ENCODE measurements around the gene SHROOM4.

The SHROOM4 gene

DNA sequence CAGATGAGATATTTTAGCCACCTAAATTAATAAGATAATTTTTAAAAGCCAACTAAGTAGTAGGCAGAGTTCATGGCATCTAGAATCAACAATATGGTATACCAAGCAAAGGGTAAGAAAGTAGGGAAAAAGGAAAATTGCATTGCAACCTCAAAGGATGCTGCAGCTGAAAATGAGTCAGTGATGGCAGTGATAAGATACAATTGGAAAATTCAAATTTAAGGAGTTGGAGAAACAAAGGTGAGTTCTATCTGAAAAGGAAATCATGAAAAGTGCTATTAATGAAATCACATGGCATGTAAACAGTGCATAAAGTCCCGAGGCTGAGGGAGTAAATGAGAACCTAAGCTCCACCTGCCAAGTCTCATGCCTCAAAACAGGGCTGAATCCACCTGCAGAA is 33.9 kb downstream of the SHROOM4 start:
- DNase-seq (ENCODE audit: low read depth in 2 of 2): no peak

DNA sequence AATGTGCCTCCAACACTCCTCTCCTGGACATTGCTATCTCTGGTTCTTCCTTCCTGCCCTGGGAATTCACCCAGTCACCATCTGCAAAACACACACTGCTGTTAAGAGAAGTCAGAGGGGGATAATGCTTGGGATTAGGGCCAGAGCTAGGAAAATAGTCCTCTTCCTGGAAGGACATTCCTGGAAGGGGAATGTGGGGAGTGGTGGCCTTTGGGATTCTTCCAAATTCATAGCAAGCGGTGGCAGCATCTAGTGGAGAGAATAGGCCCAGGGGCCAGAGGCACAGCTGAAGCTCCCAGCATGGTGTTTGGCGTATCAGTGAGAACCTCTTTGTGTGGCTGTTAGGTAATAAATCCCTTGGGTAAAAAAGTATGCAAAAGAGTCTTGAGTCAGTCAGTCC is 34.3 kb downstream of the SHROOM4 start:
- DNase-seq (ENCODE audit: low read depth in 2 of 2): no peak

DNA sequence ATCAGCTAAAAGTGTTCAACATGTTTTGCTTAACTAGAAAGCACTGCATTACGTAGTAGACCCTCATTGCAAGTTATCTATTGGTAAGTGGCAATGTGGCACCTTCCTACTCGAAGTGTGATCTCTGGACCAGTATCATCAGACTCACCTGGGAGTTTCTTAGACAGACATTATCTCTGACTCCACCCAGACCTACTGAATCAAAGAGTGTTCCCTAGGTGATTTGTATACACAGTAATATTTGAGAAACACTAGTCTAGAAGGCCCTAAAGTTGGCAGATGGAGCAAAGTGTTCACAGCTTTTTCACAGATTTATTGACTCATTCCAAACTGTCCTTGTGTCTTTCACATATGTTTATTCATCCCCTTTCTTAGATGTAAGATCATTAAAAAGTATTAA is 35.7 kb downstream of the SHROOM4 start:
- DNase-seq (ENCODE audit: low read depth in 2 of 2): no peak

DNA sequence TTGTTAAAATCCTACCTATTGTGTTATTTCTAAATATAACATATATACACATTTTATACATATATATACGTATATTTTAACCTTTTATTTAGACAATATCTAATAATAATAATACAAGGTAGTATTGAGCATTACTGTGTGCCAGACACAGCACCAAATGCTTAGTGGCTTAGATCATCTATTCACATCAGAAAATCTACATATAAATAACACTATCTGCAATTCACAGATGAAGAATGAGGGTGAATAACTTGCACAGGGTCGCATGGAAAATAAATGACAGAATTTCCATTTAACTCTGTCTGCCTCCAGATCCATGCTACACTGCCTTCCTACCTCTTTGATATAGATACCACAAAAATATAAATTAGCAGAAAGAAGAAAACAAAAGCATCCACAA is 37.7 kb downstream of the SHROOM4 start:
- DNase-seq (ENCODE audit: low read depth in 2 of 2): no peak

DNA sequence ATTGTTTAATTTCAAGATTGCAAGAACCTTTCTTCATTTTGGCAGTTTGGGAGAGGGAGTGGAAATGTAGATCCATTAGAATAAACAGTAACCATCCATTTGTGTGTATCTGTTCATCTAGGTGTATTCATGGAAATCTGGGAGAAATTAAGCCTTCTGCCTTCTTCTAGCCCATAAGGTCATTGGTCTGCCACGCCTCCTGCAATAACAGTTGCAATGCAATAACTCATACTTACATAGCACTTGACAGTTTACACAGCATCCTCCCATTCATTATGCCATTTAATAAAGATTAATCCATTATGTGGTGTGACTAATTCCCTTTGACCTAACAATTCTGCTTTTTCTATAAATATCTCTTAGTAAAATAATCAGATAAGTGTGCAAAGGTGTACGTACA is 42.6 kb downstream of the SHROOM4 start:
- DNase-seq (ENCODE audit: low read depth in 2 of 2): no peak

DNA sequence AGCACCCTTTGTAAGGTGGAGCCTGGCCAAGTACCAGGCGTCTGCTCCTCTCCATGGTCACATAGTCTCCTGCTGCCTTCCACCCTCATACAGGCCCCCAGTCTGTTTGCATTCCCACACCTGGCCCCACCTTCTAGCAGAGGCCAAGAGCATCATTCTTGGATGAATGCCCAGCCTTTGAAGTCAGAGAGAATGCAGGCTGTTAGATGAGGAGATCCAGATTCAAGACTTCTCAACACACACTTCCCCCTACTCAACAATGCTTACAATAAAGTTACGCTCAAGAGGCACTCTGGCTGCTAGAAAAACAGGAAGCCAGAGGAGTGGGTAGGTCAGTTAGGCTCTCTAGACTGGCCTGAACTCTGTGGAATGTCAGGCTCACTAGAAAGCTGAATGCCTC is 43.3 kb downstream of the SHROOM4 start:
- no peak for DNase-seq (ENCODE audit: low read depth in 2 of 2)

DNA sequence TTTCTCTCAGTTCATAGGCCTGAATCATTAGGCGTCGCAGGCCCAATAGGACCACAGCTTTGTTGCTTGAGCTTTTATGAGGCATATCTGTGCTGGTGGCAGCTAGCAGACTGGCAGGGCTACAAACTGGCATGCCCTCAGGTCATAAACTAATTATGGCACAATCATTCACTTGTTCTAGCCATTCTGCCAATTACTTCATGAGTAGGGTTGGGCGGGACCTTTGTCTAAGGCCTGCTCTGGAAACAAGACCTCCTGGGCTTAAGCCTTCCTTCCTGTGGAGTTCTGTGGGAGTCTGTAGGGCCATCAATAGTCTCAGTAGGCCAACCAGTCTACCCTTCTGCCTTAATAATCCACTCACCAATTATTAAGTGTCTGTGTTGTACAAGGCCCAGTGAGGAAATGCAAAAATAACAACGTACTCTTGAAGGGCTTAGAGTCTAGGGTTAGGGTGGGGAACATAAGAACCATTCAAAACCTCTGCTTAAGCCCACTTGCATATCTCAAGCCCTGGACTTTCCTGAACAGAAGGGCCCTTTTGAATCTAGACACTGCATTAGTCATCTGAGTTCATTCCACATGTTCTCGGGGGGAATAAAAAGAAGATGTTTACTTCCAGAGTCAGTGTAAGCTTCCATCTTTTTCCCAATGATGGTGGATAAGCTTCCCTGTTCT is 44.5 kb downstream of the SHROOM4 start:
- DNase-seq (ENCODE audit: low read depth in 2 of 2): no peak

DNA sequence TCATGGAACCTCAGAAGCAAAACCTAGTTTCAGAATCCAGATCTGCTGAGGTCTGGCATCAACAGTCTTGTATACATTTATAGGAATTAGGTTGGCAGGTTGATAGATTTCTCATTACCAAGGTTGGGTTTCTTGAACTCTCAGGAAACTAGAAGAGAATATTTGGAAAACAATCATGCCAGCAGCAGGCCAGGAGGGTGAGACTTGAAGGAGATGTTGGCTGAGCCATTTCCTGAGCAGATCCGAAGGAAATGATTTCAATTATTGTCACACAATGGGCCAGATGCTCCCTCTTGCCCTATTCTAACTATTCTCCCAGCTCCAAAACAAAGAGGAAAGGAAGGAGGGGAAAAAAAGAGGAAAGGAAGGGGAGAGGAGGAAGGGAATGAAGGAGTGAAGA is 45.2 kb downstream of the SHROOM4 start:
- DNase-seq (ENCODE audit: low read depth in 2 of 2): no peak

DNA sequence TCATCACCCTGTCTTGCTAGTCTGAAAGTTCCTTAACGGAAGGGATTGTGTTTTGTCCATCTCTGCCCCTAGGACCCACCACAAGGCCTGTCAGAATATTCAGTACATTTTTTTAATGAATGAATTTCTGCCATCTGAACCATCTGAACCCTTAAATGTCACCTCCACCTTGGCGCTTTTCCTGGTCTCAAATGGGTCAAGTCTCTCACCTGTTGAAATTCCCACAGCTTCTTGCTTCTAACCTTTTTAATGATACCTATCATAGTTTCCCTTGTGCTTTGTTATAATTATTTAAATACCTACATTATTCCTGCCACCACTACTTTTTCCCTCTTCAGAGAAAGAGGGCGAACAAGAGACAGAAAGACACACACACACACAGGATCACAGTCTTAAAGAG is 48.0 kb downstream of the SHROOM4 start:
- no peak for DNase-seq (ENCODE audit: low read depth in 2 of 2)

DNA sequence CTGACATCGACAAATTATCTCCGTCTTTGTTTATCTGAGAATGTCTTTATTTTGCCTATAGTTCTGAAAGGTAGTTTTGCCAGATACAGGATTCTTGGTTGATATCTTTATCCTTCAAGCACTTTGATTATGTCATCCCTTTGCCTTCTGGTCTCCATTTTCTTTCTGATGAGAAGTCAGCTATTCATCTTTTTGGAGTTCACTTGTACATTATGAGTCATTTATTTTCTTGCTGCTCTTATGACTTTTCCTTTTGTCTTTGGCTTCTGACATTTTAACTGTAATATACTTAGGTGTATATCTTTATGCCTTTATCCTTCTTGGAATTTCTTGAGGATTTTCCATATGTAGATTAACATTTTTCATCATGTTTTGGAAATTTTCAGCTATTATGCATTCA is 51.4 kb downstream of the SHROOM4 start:
- DNase-seq (ENCODE audit: low read depth in 2 of 2): no peak

DNA sequence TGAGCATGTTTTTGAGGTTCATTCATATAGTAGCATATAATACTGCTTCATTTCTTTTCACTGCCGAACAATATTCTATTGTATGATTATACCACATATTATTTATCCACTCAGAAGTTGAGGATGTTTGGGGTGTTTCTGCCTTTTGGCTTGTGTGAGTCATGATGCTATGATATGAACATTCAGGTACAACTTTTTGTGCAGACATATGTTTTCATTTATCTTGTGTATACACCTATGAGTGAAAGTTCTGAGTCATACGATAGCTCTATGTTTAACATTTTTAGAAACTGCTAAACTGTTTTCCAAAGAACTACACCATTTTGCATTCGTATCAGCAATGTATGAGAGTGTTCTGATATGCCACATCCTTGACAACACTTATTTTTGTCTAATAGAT is 57.7 kb downstream of the SHROOM4 start:
- no peak for DNase-seq (ENCODE audit: low read depth in 2 of 2)

DNA sequence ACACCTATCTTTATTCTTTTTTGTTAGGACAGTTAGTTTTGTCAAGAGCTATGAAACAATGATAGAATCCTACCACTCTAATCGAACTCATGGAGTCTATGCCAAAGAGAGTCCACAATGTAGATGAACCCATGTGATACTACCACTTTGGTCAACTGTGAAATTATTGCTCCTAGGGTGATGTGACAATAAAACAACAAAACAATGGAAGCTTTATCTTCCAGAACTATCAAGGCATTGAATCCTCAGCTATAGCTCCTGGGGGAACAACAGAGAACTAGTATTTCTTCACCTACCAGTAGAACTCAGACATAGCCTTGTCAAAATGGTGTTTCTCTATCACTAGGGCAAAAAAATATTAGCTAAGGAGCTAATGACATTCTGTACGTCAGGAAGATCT is 62.9 kb downstream of the SHROOM4 start:
- DNase-seq (ENCODE audit: low read depth in 2 of 2): no peak

DNA sequence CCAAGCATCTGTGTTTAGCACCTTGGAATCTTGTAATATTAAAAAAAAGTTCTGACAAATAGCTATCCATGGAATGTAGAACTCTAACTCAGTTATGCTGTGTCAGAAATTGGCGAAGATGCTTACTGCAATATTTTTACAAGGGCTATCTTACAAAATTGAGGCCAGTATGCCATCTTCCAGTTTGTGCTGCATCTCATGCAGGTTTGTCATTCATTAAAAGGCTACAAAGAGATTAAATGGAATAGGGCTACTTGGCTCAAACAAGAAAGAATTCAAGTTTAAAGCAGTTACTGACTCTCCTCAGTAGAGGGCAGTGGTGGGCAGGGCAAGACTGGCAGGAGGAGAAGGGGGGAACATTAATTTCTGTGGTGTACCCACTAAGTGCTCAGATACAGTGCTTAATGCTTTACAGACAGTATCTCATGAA is 66.5 kb downstream of the SHROOM4 start:
- DNase-seq (ENCODE audit: low read depth in 2 of 2): no peak

DNA sequence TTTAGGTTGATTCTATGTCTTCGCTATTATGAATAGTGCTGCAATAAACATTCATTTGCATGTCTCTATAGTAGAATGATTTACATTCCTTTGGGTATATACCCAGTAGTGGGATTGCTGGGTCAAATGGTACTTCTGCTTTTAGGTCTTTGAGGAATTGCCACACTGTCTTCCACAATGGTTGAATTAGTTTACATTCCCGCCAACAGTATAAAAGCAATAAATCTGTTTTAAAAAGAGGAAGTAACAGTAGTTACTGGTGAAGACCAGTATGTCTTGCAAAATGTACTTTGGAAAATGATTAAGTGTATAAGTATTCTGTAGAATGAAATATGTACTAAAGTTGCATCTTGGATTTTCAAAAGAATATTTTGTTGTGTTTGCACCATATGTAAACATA is 77.3 kb downstream of the SHROOM4 start:
- DNase-seq (ENCODE audit: low read depth in 2 of 2): no peak

DNA sequence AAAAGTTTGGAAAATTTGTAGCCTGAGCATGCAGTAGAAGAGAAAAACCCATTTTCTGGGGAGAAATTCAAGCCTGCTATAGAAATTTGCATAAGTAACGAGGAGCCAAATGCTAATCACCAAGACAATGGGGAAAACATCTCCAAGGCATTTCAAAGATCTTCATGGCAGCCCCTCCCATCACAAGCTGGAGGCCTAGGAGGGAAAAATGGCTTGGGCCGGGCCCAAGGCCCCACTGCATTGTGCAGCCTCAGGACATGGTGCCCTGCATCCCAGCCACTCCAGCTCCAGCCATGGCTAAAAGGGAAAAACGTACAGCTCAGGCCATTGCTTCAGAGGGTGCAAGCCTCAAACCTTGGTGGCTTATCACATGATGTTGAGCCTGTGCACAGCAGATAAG is 87.7 kb downstream of the SHROOM4 start:
- DNase-seq (ENCODE audit: low read depth in 2 of 2): no peak

DNA sequence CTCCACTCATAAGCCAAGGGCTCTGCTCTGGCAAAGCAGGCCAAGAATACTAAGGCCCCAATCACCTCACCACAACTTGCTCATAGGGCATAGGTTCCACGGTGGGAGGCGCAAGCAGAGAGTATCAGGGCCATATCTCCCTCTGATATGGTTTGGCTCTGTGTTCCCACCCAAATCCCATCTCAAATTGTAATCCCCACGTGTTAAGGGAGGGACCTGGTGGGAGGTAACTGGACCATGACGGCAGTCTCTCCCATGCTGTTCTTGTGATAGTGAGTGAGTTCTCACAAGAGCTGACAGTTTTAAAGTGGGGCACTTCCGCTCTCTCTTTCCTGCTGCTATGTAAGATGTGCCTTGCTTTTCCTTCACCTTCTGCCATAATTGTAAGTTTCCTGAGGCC is 88.7 kb downstream of the SHROOM4 start:
- no peak for DNase-seq (ENCODE audit: low read depth in 2 of 2)

DNA sequence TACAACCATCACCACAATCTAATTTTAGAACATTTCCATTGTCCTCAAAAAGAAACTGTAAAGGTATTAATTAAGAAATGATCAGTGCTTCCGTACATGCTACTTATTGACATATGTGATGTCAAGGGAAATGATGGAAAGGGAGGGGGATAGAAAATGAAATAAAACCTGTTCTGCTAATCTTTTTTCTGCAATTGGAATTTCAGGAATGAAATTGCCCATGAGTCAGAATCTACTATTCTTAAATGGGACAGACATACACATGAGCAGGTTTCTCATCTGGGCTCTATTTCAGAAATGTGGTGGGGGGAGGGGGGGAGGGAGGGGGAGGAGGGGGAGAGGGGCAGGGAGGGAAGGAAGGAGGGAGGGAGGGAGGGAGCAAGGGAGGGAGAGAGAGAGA is 91.0 kb downstream of the SHROOM4 start:
- DNase-seq (ENCODE audit: low read depth in 2 of 2): no peak

DNA sequence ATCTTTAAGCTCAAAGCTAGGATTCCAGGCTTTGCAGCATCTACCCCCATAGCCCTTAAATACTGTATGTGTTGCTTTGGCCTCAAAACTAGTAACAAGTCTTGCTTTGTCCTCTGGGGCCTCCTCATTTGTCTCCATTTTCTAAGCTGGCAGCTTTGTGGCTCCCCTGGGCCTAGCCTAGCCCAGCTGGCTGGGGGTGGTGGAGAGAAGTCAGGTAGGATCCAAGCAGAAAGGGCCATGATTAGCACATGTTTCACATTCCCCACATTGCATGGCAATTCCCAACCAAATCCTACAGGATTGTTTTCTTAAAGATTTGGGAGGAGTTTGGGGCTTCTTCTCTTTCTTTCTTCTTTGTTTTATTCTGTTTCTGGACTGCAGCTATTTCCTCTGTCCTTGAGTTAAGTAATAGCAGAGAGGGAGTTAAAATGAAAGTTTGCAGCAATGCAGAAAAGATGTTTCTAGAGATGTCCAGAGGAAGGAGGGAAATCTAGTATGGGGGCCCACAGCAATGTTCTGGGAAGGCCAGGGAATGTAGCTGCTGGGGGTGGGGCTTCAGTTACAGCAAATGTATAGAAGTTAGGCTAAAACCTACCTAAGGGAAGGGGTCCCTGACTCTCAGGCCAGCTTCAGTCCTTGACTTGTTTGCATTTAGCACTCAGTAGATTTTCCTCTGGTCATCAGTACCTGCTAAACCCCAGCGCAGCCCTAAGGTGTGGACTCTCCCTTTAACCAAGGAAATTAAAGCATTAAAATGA is 92.1 kb downstream of the SHROOM4 start:
- DNase-seq (ENCODE audit: low read depth in 2 of 2): no peak

DNA sequence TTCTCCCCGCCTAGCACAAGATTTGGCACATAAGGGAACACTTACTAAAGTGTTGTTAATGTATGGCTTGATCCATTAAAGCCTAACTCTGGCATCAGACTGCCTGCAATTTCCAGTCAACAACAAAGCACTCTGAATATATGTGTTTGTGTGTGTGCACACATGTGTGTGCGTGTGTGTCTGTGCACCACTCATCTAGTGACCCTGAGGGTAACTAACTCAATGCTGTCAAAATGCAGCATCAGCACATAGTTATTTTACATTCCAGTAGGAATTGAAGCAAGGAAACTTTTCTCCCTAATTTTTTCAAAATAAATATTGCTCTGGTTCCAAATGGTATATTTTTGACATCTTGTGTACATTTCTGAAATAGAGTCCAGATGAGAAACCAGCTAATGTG is 94.4 kb downstream of the SHROOM4 start:
- no peak for DNase-seq (ENCODE audit: low read depth in 2 of 2)

DNA sequence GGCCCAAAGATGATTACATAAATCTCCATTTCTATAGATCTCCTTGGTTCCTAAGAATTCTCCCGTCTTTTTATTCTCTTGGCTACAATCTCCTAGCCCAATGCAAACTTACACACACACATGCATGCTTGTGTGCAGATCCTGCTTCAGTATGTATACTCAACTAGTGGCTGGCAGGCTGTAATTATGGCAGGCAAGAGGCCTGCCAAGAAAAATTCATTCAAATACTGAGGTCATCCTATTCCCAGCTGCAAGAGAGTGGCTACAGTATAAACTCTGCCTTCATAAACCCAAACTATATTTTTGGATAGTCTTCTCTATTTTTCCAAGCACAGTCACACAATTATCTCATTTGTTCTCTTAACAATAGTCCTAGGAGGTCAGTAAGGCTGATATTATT is 95.2 kb downstream of the SHROOM4 start:
- DNase-seq (ENCODE audit: low read depth in 2 of 2): no peak

DNA sequence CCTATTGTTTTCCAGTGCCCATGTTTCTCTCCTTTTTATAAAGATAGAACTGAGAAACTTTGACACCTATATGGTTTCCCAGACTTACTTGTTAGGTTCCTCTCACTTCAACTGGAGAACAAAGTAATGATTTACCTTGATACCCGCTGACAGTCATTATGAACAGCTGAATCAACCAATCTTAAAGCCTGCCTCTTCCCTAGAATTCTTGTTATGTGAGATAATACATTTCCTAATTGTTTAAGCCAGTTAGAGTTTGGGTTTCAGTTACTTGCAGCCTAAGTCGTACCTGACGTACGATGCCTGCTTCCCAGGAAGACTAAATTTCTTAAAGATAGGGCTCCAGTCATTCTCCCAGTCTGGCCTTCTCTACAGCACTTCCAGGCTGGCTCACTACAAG is 97.3 kb downstream of the SHROOM4 start:
- no peak for DNase-seq (ENCODE audit: low read depth in 2 of 2)

DNA sequence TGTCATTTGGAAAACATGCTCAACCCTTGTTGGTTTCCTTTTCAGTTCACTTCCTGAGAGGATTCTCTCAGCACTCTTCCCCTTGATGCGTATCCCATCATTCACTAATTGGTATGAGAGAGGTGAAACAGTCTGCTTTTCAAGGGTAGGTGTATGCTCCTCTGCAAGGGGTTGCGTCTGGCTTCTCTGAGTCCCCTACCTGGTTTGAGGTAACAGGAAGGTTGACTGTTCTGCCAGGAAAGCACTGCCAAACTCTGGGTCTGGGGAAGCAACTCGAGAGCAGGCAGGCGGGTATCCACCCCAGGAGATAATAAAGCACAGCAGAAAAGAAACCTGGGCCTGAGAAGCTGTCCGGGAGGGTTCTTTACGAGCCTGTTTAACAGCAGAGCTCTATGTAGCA is 101.2 kb downstream of the SHROOM4 start:
- DNase-seq (ENCODE audit: low read depth in 2 of 2): no peak

DNA sequence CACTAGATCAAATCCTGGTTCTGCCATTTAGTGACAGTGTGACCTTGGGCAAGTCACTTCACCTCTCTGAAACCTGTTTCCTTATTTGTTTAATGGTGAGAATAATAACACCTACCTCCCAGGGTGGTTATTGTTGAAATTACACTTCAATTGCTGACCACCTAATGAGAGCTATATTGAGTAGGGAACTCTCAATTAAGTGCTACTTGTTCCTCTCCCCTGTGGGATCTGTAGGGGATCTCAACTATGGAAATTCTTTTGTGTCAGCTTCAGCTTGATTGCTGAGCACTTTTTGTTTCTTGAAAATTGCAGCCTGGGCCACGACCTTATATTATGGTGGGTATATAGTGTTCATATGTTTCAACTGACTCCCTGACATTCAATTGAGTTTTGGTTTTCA is 102.1 kb downstream of the SHROOM4 start:
- DNase-seq (ENCODE audit: low read depth in 2 of 2): no peak

Measured in stimulated activated CD8-positive, alpha-beta memory T cell treated with anti-CD3 and anti-CD28 coated beads, Interleukin-7, amount 100 ng/mL, for 4 hours (primary cell).